GM13976 (cell line): ENCODE measurements around the gene PYGB.
"Not testable (repeated sequence)": the region's sequence is repeated elsewhere in the genome, so short reads cannot be mapped to it uniquely, and the experiment has no call there.

Experiments used
- DNase-seq: peaks from one replicate; pipeline ENCODE4 v3.0.0; 2012; ENCODE audit warnings: low spot score
- CTCF ChIP-seq: IDR thresholded peaks from 2 replicates; pipeline ENCODE4 v1.5.1; 2012; ENCODE audit warnings: borderline replicate concordance, mild to moderate bottlenecking; ENCODE audit not compliant: insufficient read depth; ENCODE audit errors: extremely low read depth, missing control alignments, control extremely low read depth
- in situ Hi-C: fragments of 300-500 bp; cut with MboI; formaldehyde crosslinking; loops from one replicate; pipeline ENCODE4 v1.12.0; 2022; ENCODE audit warnings: low sequenced_read_pairs, mixed read lengths, inconsistent platforms; ENCODE audit not compliant: unreplicated experiment

The PYGB gene

GRCh38 chr20:25259358-25259757 lies 11.5 kb downstream of the PYGB start:
- DNase-seq = no peak
- TF ChIP-seq CTCF = no peak
- in situ Hi-C loops = no loop called here

- TF ChIP-seq CTCF = no peak
- DNase-seq = no peak
- in situ Hi-C loops = no loop called here
Observed at GRCh38 chr20:25259788-25260254, 11.9 kb downstream of the PYGB start.

GRCh38 chr20:25260770-25261437 lies 13.0 kb downstream of the PYGB start:
- DNase-seq, in situ Hi-C loops: not testable (repeated sequence)

- in situ Hi-C loops = no loop called here
Observed at GRCh38 chr20:25269057-25269832, 21.4 kb downstream of the PYGB start.

GRCh38 chr20:25269833-25270170 lies 21.9 kb downstream of the PYGB start:
- no peak for DNase-seq

More at GRCh38 chr20:25269057-25269832, 21.4 kb downstream of the PYGB start:
- no peak for DNase-seq
- no peak for TF ChIP-seq CTCF

GRCh38 chr20:25270829-25271251 lies 23.0 kb downstream of the PYGB start:
- no peak for TF ChIP-seq CTCF
- no peak for DNase-seq
- in situ Hi-C loops = no loop called here

More at GRCh38 chr20:25269833-25270170, 21.9 kb downstream of the PYGB start:
- TF ChIP-seq CTCF = no peak
- in situ Hi-C loops = no loop called here
